DOHH2 (cell line): Measurements from ENCODE around the gene SUGCT.

Experiments
- EZH2phosphoT487 ChIP-seq: fragments of 200-600 bp; sonication (generic); IDR thresholded peaks from 2 replicates; pipeline ENCODE4 v1.6.1; 2017; ENCODE audit warnings: borderline replicate concordance, mild to moderate bottlenecking, antibody characterized with exemption, low read length, moderate library complexity, mixed read lengths
- TF ChIP-seq, protein P1 (sequence below): fragments of 200-600 bp; sonication (generic); IDR thresholded peaks from one replicate; pipeline ENCODE4 v1.5.1; 2014; ENCODE audit warnings: antibody characterized with exemption, mild to moderate bottlenecking, low read depth, low read length; ENCODE audit not compliant: poor library complexity, severe bottlenecking

DNA sequence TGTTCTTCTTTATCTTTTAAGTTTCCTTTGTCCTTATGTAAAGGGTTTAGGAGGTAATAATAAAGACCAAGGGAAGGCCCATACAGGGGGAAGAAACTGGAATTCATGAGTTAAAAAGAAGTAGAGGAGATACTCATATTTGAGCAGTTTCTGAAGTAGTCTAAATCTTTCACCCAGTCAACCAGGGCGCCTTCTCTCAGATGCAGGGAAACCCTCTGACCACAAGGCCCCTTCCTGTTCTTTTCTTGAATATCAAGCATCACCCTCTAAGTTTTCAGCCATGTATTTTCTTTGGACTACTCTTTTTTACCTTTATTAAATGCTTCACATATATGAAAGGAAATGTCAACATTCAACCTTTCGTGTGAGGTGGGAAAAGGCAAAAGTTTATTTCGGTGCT is 630.8 kb downstream of the SUGCT start:
- TF ChIP-seq, protein P1, sequence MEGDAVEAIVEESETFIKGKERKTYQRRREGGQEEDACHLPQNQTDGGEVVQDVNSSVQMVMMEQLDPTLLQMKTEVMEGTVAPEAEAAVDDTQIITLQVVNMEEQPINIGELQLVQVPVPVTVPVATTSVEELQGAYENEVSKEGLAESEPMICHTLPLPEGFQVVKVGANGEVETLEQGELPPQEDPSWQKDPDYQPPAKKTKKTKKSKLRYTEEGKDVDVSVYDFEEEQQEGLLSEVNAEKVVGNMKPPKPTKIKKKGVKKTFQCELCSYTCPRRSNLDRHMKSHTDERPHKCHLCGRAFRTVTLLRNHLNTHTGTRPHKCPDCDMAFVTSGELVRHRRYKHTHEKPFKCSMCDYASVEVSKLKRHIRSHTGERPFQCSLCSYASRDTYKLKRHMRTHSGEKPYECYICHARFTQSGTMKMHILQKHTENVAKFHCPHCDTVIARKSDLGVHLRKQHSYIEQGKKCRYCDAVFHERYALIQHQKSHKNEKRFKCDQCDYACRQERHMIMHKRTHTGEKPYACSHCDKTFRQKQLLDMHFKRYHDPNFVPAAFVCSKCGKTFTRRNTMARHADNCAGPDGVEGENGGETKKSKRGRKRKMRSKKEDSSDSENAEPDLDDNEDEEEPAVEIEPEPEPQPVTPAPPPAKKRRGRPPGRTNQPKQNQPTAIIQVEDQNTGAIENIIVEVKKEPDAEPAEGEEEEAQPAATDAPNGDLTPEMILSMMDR: no peak
- no peak for TF ChIP-seq EZH2phosphoT487
